Caco-2 (cell line): ENCODE results near the gene ZNF365. TPM values are rescaled to one million over a fixed set of nuclear protein-coding genes. Genes with fewer than 3 reads are reported as not detected.

Experiments used
- BruUV-seq: library from RNA; stranded (reverse); fragments of 400-500 nt; replicated peaks from 2 replicates; lab custom pipeline; 2021; lab: Mats Ljungman, UMichigan
- CTCF ChIA-PET: fragments of 300-600 bp; sonication (Branson Sonifier 250); formaldehyde crosslinking; loops from one replicate; lab custom pipeline; 2022; ENCODE audit warnings: antibody characterized with exemption; lab: Charles Lee
- POLR2A ChIA-PET: fragments of 300-600 bp; sonication (Branson Sonifier 250); formaldehyde crosslinking; loops from one replicate; lab custom pipeline; 2022; ENCODE audit warnings: antibody characterized with exemption; lab: Charles Lee
- DNase-seq, 2 experiments: peaks; one replicate each; pipeline versions ENCODE4 v3.0.0 to v3.0.0-alpha.2; 2020 to 2022
- H3K27me3 ChIP-seq: replicated peaks from 2 replicates; pipeline ENCODE4 v1.6.0; 2011; ENCODE audit warnings: low read length; ENCODE audit not compliant: control insufficient read depth, insufficient read depth
- H3K36me3 ChIP-seq: 2 replicates; pipeline ENCODE4 v1.5.1; 2011; ENCODE audit warnings: low read length; ENCODE audit not compliant: control insufficient read depth, insufficient read depth
- H3K4me1 ChIP-seq: fragments of 250-450 bp; sonication (Bioruptor Pico); 2 replicates; pipeline ENCODE4 v1.5.1; 2020; ENCODE audit warnings: mild to moderate bottlenecking
- H3K4me3 ChIP-seq: 2 replicates; pipeline ENCODE4 v1.5.1; 2011; ENCODE audit warnings: low read depth, mild to moderate bottlenecking, control low read depth, low read length
- H3K9me3 ChIP-seq: fragments of 250-450 bp; sonication (Bioruptor Pico); 2 replicates; pipeline ENCODE4 v1.5.1; 2020; ENCODE audit warnings: mild to moderate bottlenecking, moderate library complexity
- H3K27ac Mint-ChIP-seq: one replicate; pipeline ENCODE4 v1.8.0; 2022; ENCODE audit warnings: mixed read lengths; ENCODE audit not compliant: unreplicated experiment
- H3K27me3 Mint-ChIP-seq: one replicate; pipeline ENCODE4 v1.8.0; 2022; ENCODE audit warnings: mixed read lengths; ENCODE audit not compliant: insufficient read depth, unreplicated experiment
- H3K36me3 Mint-ChIP-seq: one replicate; pipeline ENCODE4 v1.8.0; 2022; ENCODE audit warnings: mild to moderate bottlenecking, mixed read lengths; ENCODE audit not compliant: insufficient read depth, unreplicated experiment
- H3K4me1 Mint-ChIP-seq: one replicate; pipeline ENCODE4 v1.8.0; 2022; ENCODE audit warnings: low read depth, mixed read lengths; ENCODE audit not compliant: unreplicated experiment
- H3K4me3 Mint-ChIP-seq: one replicate; pipeline ENCODE4 v1.8.0; 2022; ENCODE audit warnings: mild to moderate bottlenecking, moderate library complexity, mixed read lengths; ENCODE audit not compliant: unreplicated experiment
- H3K9me3 Mint-ChIP-seq: one replicate; pipeline ENCODE4 v1.8.0; 2022; ENCODE audit warnings: mixed read lengths; ENCODE audit not compliant: unreplicated experiment
- CTCF ChIP-seq, 2 experiments: fragments of 200-600 bp in 1 of 2; IDR thresholded peaks; 1 replicate in 1 of 2; 2 replicates in 1 of 2; pipeline versions ENCODE4 v1.5.1 to v1.8.0; 2011 to 2022; ENCODE audit warnings: antibody characterized with exemption in 1 of 2, control low read depth in 1 of 2, inconsistent platforms in 1 of 2, low read depth in 1 of 2, low read length in 1 of 2, mild to moderate bottlenecking in 1 of 2, moderate library complexity in 1 of 2; ENCODE audit not compliant: insufficient read depth in 1 of 2, severe bottlenecking in 1 of 2, unreplicated experiment in 1 of 2
- intact Hi-C: fragments of 100-400 bp; cut with micrococcal nuclease; formaldehyde crosslinking; loops from one replicate; pipeline ENCODE4 v1.10.0; 2022; ENCODE audit not compliant: unreplicated experiment
- total RNA-seq: library from RNA; stranded (reverse); gene quantifications from 2 replicates; pipeline ENCODE4 v1.2.3, GENCODE V29; 2022

Gene ZNF365
- total RNA-seq, 1 experiment from 2014 or later, result not detected

GRCh38 chr10:62422068-62422590 is 48.0 kb downstream of the ZNF365 start:
- Mint-ChIP-seq H3K36me3 (no peaks in the 10 kb centered on the region), H3K27ac (no peak overlapping the region), H3K4me1 (no peaks in the 10 kb centered on the region), H3K27me3 (peaks cover 21% of the 10 kb centered on the region), H3K9me3 (no peaks in the 10 kb centered on the region), H3K4me3 (no peak overlapping the region)
- ChIA-PET CTCF (interaction anchor here (0.6 kb wide), 1 partner anchor 157 kb away, joined by 3 read pairs; no protein-coding TSS in a partner anchor), POLR2A (no interaction called here)
- H3K27me3 ChIP-seq, result no peaks in the 10 kb centered on the region
- intact Hi-C loops, result no loop called here
- no peak for TF ChIP-seq CTCF (IDR thresholded peaks at IDR 0.05; ENCODE audit: insufficient read depth in 1 of 2, low read depth in 1 of 2, low read length in 1 of 2, severe bottlenecking in 1 of 2, unreplicated experiment in 1 of 2)
- H3K4me1 ChIP-seq, result no peaks in the 10 kb centered on the region
- no peaks in the 10 kb centered on the region for H3K9me3 ChIP-seq
- no peak overlapping the region for H3K4me3 ChIP-seq
- H3K36me3 ChIP-seq, result no peaks in the 10 kb centered on the region
- DNase-seq, result no peak
- BruUV-seq, result no TSS peak

- intact Hi-C loops, result no loop called here
- POLR2A ChIA-PET, result no interaction called here
These were observed 49.9 kb downstream of the ZNF365 start for GRCh38 chr10:62424026-62424425.

GRCh38 chr10:62426086-62426485 is 51.9 kb downstream of the ZNF365 start:
- Mint-ChIP-seq H3K9me3 (no peaks in the 10 kb centered on the region), H3K4me3 (no peak overlapping the region), H3K27me3 (peaks cover 4% of the 10 kb centered on the region), H3K4me1 (no peaks in the 10 kb centered on the region), H3K27ac (no peak overlapping the region), H3K36me3 (no peaks in the 10 kb centered on the region)
- TF ChIP-seq CTCF (IDR thresholded peaks at IDR 0.05; ENCODE audit: insufficient read depth in 1 of 2, low read depth in 1 of 2, low read length in 1 of 2, severe bottlenecking in 1 of 2, unreplicated experiment in 1 of 2), result no peak
- 0 out of 2 replicates have a peak, but pooled peaks cover 3% of the 10 kb centered on the region for H3K9me3 ChIP-seq
- ChIA-PET CTCF (interaction anchor here (0.9 kb wide), 1 partner anchor 11 kb away, joined by 3 read pairs; no protein-coding TSS in a partner anchor), POLR2A (no interaction called here)
- H3K36me3 ChIP-seq, result no peaks in the 10 kb centered on the region
- intact Hi-C loops, result no loop called here
- no peak overlapping the region for H3K4me3 ChIP-seq
- H3K27me3 ChIP-seq, result no peaks in the 10 kb centered on the region
- DNase-seq, result no peak
- no peaks in the 10 kb centered on the region for H3K4me1 ChIP-seq
- BruUV-seq, result no TSS peak

More at GRCh38 chr10:62424026-62424425, 49.9 kb downstream of the ZNF365 start:
- no peak overlapping the region for H3K4me3 Mint-ChIP-seq
- no TSS peak for BruUV-seq
- Histone ChIP-seq H3K9me3 (0 out of 2 replicates have a peak, but pooled peaks cover 3% of the 10 kb centered on the region), H3K4me1 (no peaks in the 10 kb centered on the region), H3K4me3 (no peak overlapping the region), H3K36me3 (no peaks in the 10 kb centered on the region), H3K27me3 (no peaks in the 10 kb centered on the region)
- H3K27ac Mint-ChIP-seq, result no peak overlapping the region
- no peaks in the 10 kb centered on the region for H3K4me1 Mint-ChIP-seq
- peak in 1 of 2 experiments; percentile 14 for TF ChIP-seq CTCF (IDR thresholded peaks at IDR 0.05; ENCODE audit: insufficient read depth in 1 of 2, low read depth in 1 of 2, low read length in 1 of 2, severe bottlenecking in 1 of 2, unreplicated experiment in 1 of 2)
- CTCF ChIA-PET, result no interaction called here
- H3K27me3 Mint-ChIP-seq, result peaks cover 11% of the 10 kb centered on the region
- no peak for DNase-seq
- no peaks in the 10 kb centered on the region for H3K36me3 Mint-ChIP-seq
- H3K9me3 Mint-ChIP-seq, result no peaks in the 10 kb centered on the region
